ENCODE results near the gene TMEM119. TPM values are rescaled to one million over a fixed set of nuclear protein-coding genes. Genes with fewer than 3 reads are reported as not detected.

The TMEM119 gene
- total and polyA plus RNA-seq, 2 of the 8 experiments (the other 6 are each of a cell fraction or from before 2014, with no cell fraction given), result 0.35 to 0.61 TPM

- TF ChIP-seq CEBPB (IDR thresholded peaks at IDR 0.05; ENCODE audit: low read depth, low read length), result 0 out of 2 replicates have a peak, but pooled peaks have one; percentile 4
- peak; percentile 12 for TF ChIP-seq TAF7 (optimal IDR thresholded peaks at IDR 0.05; ENCODE audit: borderline replicate concordance, low read depth, low read length)
- TF ChIP-seq CTCF (IDR thresholded peaks at IDR 0.05; ENCODE audit: control extremely low read depth in 1 of 3, insufficient read depth in 1 of 3, low read depth in 1 of 3, low read length in 3 of 3), result no peak
- TF ChIP-seq POLR2AphosphoS5 (IDR thresholded peaks at IDR 0.05; ENCODE audit: low read depth, low read length), result peak; percentile 77; the same call in 1 of the 2 replicates
- TF ChIP-seq CTBP2 (IDR thresholded peaks at IDR 0.05; ENCODE audit: borderline replicate concordance, insufficient read depth, insufficient read length, low read length), result no peak
- TF ChIP-seq MAX (IDR thresholded peaks at IDR 0.05), result no peak
- no peak for TF ChIP-seq FOSL1 (IDR thresholded peaks at IDR 0.05; ENCODE audit: insufficient read depth, low read depth, low read length)
- TF ChIP-seq TAF1 (IDR thresholded peaks at IDR 0.05; ENCODE audit: low read depth, low read length), result peak; percentile 78; the same call in 1 of the 2 replicates
- TF ChIP-seq KDM4A (IDR thresholded peaks at IDR 0.05; ENCODE audit: low read depth, low read length, severe bottlenecking), result no peak
- no peak for TF ChIP-seq SIRT6 (IDR thresholded peaks at IDR 0.05; ENCODE audit: low read length)
- TF ChIP-seq JUND (IDR thresholded peaks at IDR 0.05; ENCODE audit: low read length), result no peak
- TF ChIP-seq RFX5 (IDR thresholded peaks at IDR 0.05; ENCODE audit: borderline replicate concordance, low read depth, low read length), result no peak
- no peak for TF ChIP-seq SRF (IDR thresholded peaks at IDR 0.05; ENCODE audit: low read depth, low read length)
- no peak for TF ChIP-seq SIX5 (IDR thresholded peaks at IDR 0.05; ENCODE audit: low read depth, low read length)
- TF ChIP-seq SUZ12 (IDR thresholded peaks at IDR 0.05; ENCODE audit: low read length), result no peak
- TF ChIP-seq CREB1 (IDR thresholded peaks at IDR 0.05), result no peak
- no peak for TF ChIP-seq BRCA1 (IDR thresholded peaks at IDR 0.05; ENCODE audit: low read depth, low read length)
- TF ChIP-seq NANOG (IDR thresholded peaks at IDR 0.05; ENCODE audit: insufficient read depth, low read depth, low read length, poor library complexity, severe bottlenecking), result no peak
These were observed 36.0 kb downstream of the TMEM119 start (continued) for GRCh38 chr12:108561852-108562347.
